ENCODE results near the gene TCF4. TPM values are rescaled to one million over a fixed set of nuclear protein-coding genes. Genes with fewer than 3 reads are reported as not detected.

TCF4 gene
- total and polyA plus RNA-seq, 2 donors (not counting 3 experiments of a cell fraction or from before 2014, with no cell fraction given): 183 to 390 TPM

DNA sequence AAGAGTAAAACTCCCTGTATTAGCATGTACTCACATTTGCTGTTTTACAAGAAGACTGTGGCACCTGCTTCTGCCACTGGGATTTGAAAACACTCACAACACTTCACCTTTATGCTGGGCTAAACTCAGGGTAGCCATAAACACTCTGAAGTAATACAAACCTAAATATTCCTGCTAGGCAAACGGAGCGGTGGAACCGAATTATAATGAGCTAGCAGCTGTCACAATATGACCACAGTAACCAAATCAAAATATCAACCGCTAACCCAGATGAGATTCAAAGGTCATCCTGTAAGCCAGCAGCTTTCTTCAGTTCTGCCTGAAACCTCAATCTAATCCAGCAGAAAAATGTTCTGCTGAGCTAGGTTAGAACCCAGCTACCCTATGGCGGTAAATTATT is 132.1 kb downstream of the TCF4 start:
- Histone ChIP-seq H3K4me3 (replicated peaks in 1 of 3; ENCODE audit: insufficient read depth in 1 of 3, low read depth in 1 of 3, low read length in 3 of 3) (no peak overlapping the region), H3K36me3 (ENCODE audit: control insufficient read depth in 2 of 2, extremely low read depth in 1 of 2, insufficient read depth in 2 of 2, low read length in 2 of 2) (peaks cover 3 to 4% of the 10 kb centered on the region in 2 experiments), H3K79me2 (ENCODE audit: control insufficient read depth, insufficient read depth, low read length) (peaks cover 43% of the 10 kb centered on the region), H3K9me1 (replicated peaks; ENCODE audit: control insufficient read depth, extremely low read depth, insufficient read depth, low read length) (no peaks in the 10 kb centered on the region), H3K27ac (ENCODE audit: insufficient read depth, low read depth, low read length) (no peak overlapping the region), H4K20me1 (replicated peaks; ENCODE audit: control insufficient read depth, extremely low read depth, insufficient read depth, low read length) (peaks cover 3% of the 10 kb centered on the region), H3K4me1 (ENCODE audit: control insufficient read depth, extremely low read depth, insufficient read depth, low read length) (no peaks in the 10 kb centered on the region), H2AFZ (ENCODE audit: low read depth, low read length) (no peak overlapping the region), H3K9ac (replicated peaks; ENCODE audit: extremely low read depth, insufficient read depth, low read length) (no peak overlapping the region), H3K4me2 (ENCODE audit: insufficient read depth, low read length) (no peak overlapping the region), H3K9me3 (replicated peaks; ENCODE audit: control insufficient read depth, insufficient read depth, low read length) (no peaks in the 10 kb centered on the region), H3K27me3 (ENCODE audit: control insufficient read depth in 2 of 2, insufficient read depth in 2 of 2, low read length in 2 of 2) (no peaks in the 10 kb centered on the region)
- ChIA-PET CTCF (interaction anchor here (0.9 to 1.5 kb wide), 2 partner anchors 8 to 15 kb away, joined by 3 read pairs; no protein-coding TSS in a partner anchor), POLR2A (no interaction called here)
- no peak for FAIRE-seq
- intact Hi-C loops (cut with micrococcal nuclease) (no loop called here), dilution Hi-C loops (cut with MboI; ENCODE audit: extremely low pct_ligation_motif_present, low sequenced_read_pairs) (no loop called here)
- no peak for TF ChIP-seq MYC (IDR thresholded peaks at IDR 0.05; ENCODE audit: low read depth, low read length)
- TF ChIP-seq POLR2AphosphoS5 (IDR thresholded peaks at IDR 0.05; ENCODE audit: insufficient read depth, low read depth, low read length): no peak
- no peak for TF ChIP-seq EZH2 (IDR thresholded peaks at IDR 0.05; ENCODE audit: borderline replicate concordance, low read depth, low read length, severe bottlenecking)
- TF ChIP-seq JUN (IDR thresholded peaks at IDR 0.05; ENCODE audit: borderline replicate concordance, insufficient read depth, insufficient read length, low read depth): no peak
- TF ChIP-seq, protein P1, sequence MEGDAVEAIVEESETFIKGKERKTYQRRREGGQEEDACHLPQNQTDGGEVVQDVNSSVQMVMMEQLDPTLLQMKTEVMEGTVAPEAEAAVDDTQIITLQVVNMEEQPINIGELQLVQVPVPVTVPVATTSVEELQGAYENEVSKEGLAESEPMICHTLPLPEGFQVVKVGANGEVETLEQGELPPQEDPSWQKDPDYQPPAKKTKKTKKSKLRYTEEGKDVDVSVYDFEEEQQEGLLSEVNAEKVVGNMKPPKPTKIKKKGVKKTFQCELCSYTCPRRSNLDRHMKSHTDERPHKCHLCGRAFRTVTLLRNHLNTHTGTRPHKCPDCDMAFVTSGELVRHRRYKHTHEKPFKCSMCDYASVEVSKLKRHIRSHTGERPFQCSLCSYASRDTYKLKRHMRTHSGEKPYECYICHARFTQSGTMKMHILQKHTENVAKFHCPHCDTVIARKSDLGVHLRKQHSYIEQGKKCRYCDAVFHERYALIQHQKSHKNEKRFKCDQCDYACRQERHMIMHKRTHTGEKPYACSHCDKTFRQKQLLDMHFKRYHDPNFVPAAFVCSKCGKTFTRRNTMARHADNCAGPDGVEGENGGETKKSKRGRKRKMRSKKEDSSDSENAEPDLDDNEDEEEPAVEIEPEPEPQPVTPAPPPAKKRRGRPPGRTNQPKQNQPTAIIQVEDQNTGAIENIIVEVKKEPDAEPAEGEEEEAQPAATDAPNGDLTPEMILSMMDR (IDR thresholded peaks at IDR 0.05; ENCODE audit: extremely low read depth in 1 of 2, insufficient read depth in 1 of 2, low read depth in 1 of 2, low read length in 2 of 2): no peak
- BruUV-seq (replicated peaks): no TSS peak
- DNase-seq (ENCODE audit: low read depth, low spot score): no peak

DNA sequence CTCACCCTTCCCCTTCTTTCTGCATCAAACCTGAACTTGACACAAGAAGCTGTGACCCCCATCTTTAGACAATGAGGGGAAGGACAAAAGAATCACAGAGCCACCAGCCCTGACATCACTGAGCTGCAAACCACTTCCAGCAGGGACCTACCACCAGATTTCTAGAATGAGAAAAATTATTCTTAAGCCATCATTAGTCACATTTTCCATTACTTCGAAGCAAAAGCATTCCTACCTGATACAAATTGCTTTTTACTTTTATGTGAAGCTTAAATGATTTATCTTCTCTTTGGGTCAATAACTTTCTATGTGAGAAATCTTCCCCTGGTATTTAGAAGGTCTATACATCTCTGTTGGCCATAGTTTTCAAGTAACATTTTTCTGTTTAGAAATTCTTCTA is 134.8 kb downstream of the TCF4 start:
- DNase-seq (ENCODE audit: low read depth, low spot score): no peak
- no peak overlapping the region for H3K9ac ChIP-seq (replicated peaks; ENCODE audit: extremely low read depth, insufficient read depth, low read length)
- H4K20me1 ChIP-seq (replicated peaks; ENCODE audit: control insufficient read depth, extremely low read depth, insufficient read depth, low read length): peaks cover 3% of the 10 kb centered on the region
- peaks cover 54% of the 10 kb centered on the region for H3K79me2 ChIP-seq (ENCODE audit: control insufficient read depth, insufficient read depth, low read length)
- H3K27ac ChIP-seq (ENCODE audit: insufficient read depth, low read depth, low read length): no peak overlapping the region
- no peaks in the 10 kb centered on the region for H3K4me1 ChIP-seq (ENCODE audit: control insufficient read depth, extremely low read depth, insufficient read depth, low read length)
- no peaks in the 10 kb centered on the region for H3K9me1 ChIP-seq (replicated peaks; ENCODE audit: control insufficient read depth, extremely low read depth, insufficient read depth, low read length)
- no peak overlapping the region for H3K4me3 ChIP-seq (replicated peaks in 1 of 3; ENCODE audit: insufficient read depth in 1 of 3, low read depth in 1 of 3, low read length in 3 of 3)
- peaks cover 0 to 3% of the 10 kb centered on the region in 2 experiments for H3K36me3 ChIP-seq (ENCODE audit: control insufficient read depth in 2 of 2, extremely low read depth in 1 of 2, insufficient read depth in 2 of 2, low read length in 2 of 2)
- no peaks in the 10 kb centered on the region for H3K9me3 ChIP-seq (replicated peaks; ENCODE audit: control insufficient read depth, insufficient read depth, low read length)
- no peak overlapping the region for H2AFZ ChIP-seq (ENCODE audit: low read depth, low read length)
- ChIA-PET CTCF (interaction anchor here (0.9 to 1.0 kb wide), 2 partner anchors 10 to 141 kb away, joined by 3 to 4 read pairs; no protein-coding TSS in a partner anchor), POLR2A (no interaction called here)
- BruUV-seq (replicated peaks): no TSS peak
- intact Hi-C loops (cut with micrococcal nuclease): no loop called here
- no peaks in the 10 kb centered on the region for H3K27me3 ChIP-seq (ENCODE audit: control insufficient read depth in 2 of 2, insufficient read depth in 2 of 2, low read length in 2 of 2)
- no peak for FAIRE-seq
- dilution Hi-C loops (cut with MboI; ENCODE audit: extremely low pct_ligation_motif_present, low sequenced_read_pairs): no loop called here
- H3K4me2 ChIP-seq (ENCODE audit: insufficient read depth, low read length): no peak overlapping the region
- TF ChIP-seq, protein P2, sequence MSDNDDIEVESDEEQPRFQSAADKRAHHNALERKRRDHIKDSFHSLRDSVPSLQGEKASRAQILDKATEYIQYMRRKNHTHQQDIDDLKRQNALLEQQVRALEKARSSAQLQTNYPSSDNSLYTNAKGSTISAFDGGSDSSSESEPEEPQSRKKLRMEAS (IDR thresholded peaks at IDR 0.05; ENCODE audit: insufficient read depth, insufficient read length): no peak
- TF ChIP-seq JUN (IDR thresholded peaks at IDR 0.05; ENCODE audit: borderline replicate concordance, insufficient read depth, insufficient read length, low read depth) (no peak), MYC (IDR thresholded peaks at IDR 0.05; ENCODE audit: low read depth, low read length) (no peak), GATA2 (IDR thresholded peaks at IDR 0.05; ENCODE audit: insufficient read depth, insufficient read length, low read depth, low read length) (no peak), FOS (IDR thresholded peaks at IDR 0.05; ENCODE audit: borderline replicate concordance, insufficient read depth, low read length) (no peak), POLR2AphosphoS5 (IDR thresholded peaks at IDR 0.05; ENCODE audit: insufficient read depth, low read depth, low read length) (no peak), EZH2 (IDR thresholded peaks at IDR 0.05; ENCODE audit: borderline replicate concordance, low read depth, low read length, severe bottlenecking) (no peak), POLR2A (IDR thresholded peaks at IDR 0.05; ENCODE audit: low read depth, low read length) (no peak)
- TF ChIP-seq, protein P1 (IDR thresholded peaks at IDR 0.05; ENCODE audit: extremely low read depth in 1 of 2, insufficient read depth in 1 of 2, low read depth in 1 of 2, low read length in 2 of 2): no peak
